IMR-90 (cell line): Measurements from ENCODE around the gene AHCYL2. TPM values are rescaled to one million over a fixed set of nuclear protein-coding genes. Genes with fewer than 3 reads are reported as not detected.

ENCODE experiments used
- ATAC-seq: fragments of 200-7000 bp; cut with Tn5 transposase; 2 replicates; pipeline ENCODE4 v1.9.1; 2020; ENCODE audit warnings: low read depth, mild to moderate bottlenecking, moderate library complexity
- BruUV-seq: library from RNA; stranded (reverse); fragments of 400-500 nt; replicated peaks from 2 replicates; lab custom pipeline; 2021; lab: Mats Ljungman, UMichigan
- CTCF ChIA-PET: fragments of 300-600 bp; formaldehyde crosslinking; extraction: SDS; loops from one replicate; lab custom pipeline; 2021; ENCODE audit warnings: antibody characterized with exemption; lab: Yijun Ruan, JAX
- POLR2A ChIA-PET: fragments of 300-600 bp; sonication (Branson Sonifier 250); formaldehyde crosslinking; loops from one replicate; lab custom pipeline; 2022; ENCODE audit warnings: antibody characterized with exemption; ENCODE audit not compliant: unreplicated experiment; lab: Charles Lee
- DNase-seq: peaks from one replicate; pipeline ENCODE4 v3.0.0; 2013
- H2AFZ ChIP-seq: replicated peaks from 2 replicates; pipeline ENCODE3; 2013; ENCODE audit warnings: low read length, mild to moderate bottlenecking; ENCODE audit not compliant: poor library complexity
- H2AK5ac ChIP-seq: 2 replicates; pipeline ENCODE4 v1.6.1; 2013; ENCODE audit warnings: low read depth, low read length, inconsistent platforms
- H2AK9ac ChIP-seq: replicated peaks from 2 replicates; pipeline ENCODE3; 2013; ENCODE audit warnings: mild to moderate bottlenecking, low read depth, low read length, moderate library complexity; ENCODE audit not compliant: poor library complexity
- H2BK120ac ChIP-seq: 2 replicates; pipeline ENCODE4 v1.6.1; 2013; ENCODE audit warnings: low read depth, low read length, inconsistent platforms
- H2BK15ac ChIP-seq: 3 replicates; pipeline ENCODE4 v1.6.1; 2013; ENCODE audit warnings: low read depth, low read length, inconsistent platforms
- H2BK20ac ChIP-seq: 2 replicates; pipeline ENCODE4 v1.6.1; 2013; ENCODE audit warnings: low read depth, mild to moderate bottlenecking, inconsistent platforms, low read length, moderate library complexity
- H2BK5ac ChIP-seq: 2 replicates; pipeline ENCODE4 v1.6.1; 2013; ENCODE audit warnings: mild to moderate bottlenecking, low read depth, low read length, inconsistent platforms; ENCODE audit not compliant: poor library complexity, severe bottlenecking
- H3K14ac ChIP-seq: replicated peaks from 2 replicates; pipeline ENCODE4 v1.6.1; 2013; ENCODE audit warnings: low read depth, low read length, inconsistent platforms
- H3K18ac ChIP-seq: 2 replicates; pipeline ENCODE4 v1.6.1; 2013; ENCODE audit warnings: low read depth, low read length, control low read depth
- H3K23ac ChIP-seq: 2 replicates; pipeline ENCODE4 v1.6.1; 2013; ENCODE audit warnings: low read depth, low read length, inconsistent platforms
- H3K27ac ChIP-seq: 2 replicates; pipeline ENCODE4 v1.5.1; 2013; ENCODE audit warnings: mild to moderate bottlenecking, control low read depth, low read length; ENCODE audit not compliant: insufficient read depth
- H3K27me3 ChIP-seq: 2 replicates; pipeline ENCODE4 v1.6.1; 2013; ENCODE audit warnings: low read length; ENCODE audit not compliant: control insufficient read depth, insufficient read depth
- H3K36me3 ChIP-seq: 2 replicates; pipeline ENCODE4 v1.6.1; 2013; ENCODE audit warnings: low read length, mixed read lengths; ENCODE audit not compliant: control insufficient read depth, insufficient read depth
- H3K4ac ChIP-seq: 2 replicates; pipeline ENCODE4 v1.6.1; 2013; ENCODE audit warnings: low read depth, low read length, inconsistent platforms
- H3K4me1 ChIP-seq: 2 replicates; pipeline ENCODE4 v1.6.1; 2013; ENCODE audit warnings: low read length, mixed read lengths; ENCODE audit not compliant: control insufficient read depth, insufficient read depth
- H3K4me2 ChIP-seq: 2 replicates; pipeline ENCODE4 v1.6.1; 2013; ENCODE audit warnings: low read depth, mild to moderate bottlenecking, control low read depth, low read length, moderate library complexity
- H3K4me3 ChIP-seq: 2 replicates; pipeline ENCODE4 v1.5.1; 2013; ENCODE audit warnings: low read depth, mild to moderate bottlenecking, control low read depth, low read length, moderate library complexity; ENCODE audit not compliant: insufficient read depth
- H3K56ac ChIP-seq: 2 replicates; pipeline ENCODE4 v1.6.1; 2013; ENCODE audit warnings: low read length, inconsistent platforms; ENCODE audit not compliant: insufficient read depth; ENCODE audit errors: extremely low read depth
- H3K79me1 ChIP-seq, 2 experiments: 2 replicates each; pipeline ENCODE4 v1.6.1; 2013; ENCODE audit warnings: low read length in 2 of 2, inconsistent platforms in 1 of 2, low read depth in 1 of 2
- H3K9ac ChIP-seq: 2 replicates; pipeline ENCODE4 v1.6.1; 2013; ENCODE audit warnings: low read depth, low read length, control low read depth
- H3K9me1 ChIP-seq: 2 replicates; pipeline ENCODE4 v1.6.1; 2013; ENCODE audit warnings: low read length, inconsistent platforms; ENCODE audit not compliant: insufficient read depth
- H3K9me3 ChIP-seq: 2 replicates; pipeline ENCODE4 v1.6.1; 2013; ENCODE audit warnings: low read length; ENCODE audit not compliant: control insufficient read depth, insufficient read depth
- H4K20me1 ChIP-seq: 2 replicates; pipeline ENCODE4 v1.6.1; 2013; ENCODE audit warnings: low read length, inconsistent platforms; ENCODE audit not compliant: insufficient read depth
- H4K5ac ChIP-seq: 2 replicates; pipeline ENCODE4 v1.6.1; 2013; ENCODE audit warnings: mild to moderate bottlenecking, low read depth, low read length, control low read depth
- H4K8ac ChIP-seq, 2 experiments: 2 replicates each; pipeline ENCODE4 v1.6.1; 2013; ENCODE audit warnings: low read depth in 2 of 2, low read length in 2 of 2, control low read depth in 1 of 2, inconsistent platforms in 1 of 2
- H4K91ac ChIP-seq: 2 replicates; pipeline ENCODE4 v1.6.1; 2013; ENCODE audit warnings: low read depth, low read length, inconsistent platforms; ENCODE audit not compliant: insufficient read depth
- BHLHE40 ChIP-seq: fragments of 150-350 bp; IDR thresholded peaks from 2 replicates; pipeline ENCODE4 v1.6.1; 2016; ENCODE audit warnings: mild to moderate bottlenecking, low read depth, low read length
- CEBPB ChIP-seq: IDR thresholded peaks from 2 replicates; pipeline ENCODE4 v1.6.1; 2012; ENCODE audit warnings: low read depth, low read length, improper control_type of control experiment
- FOS ChIP-seq: fragments of 150-350 bp; IDR thresholded peaks from 2 replicates; pipeline ENCODE4 v1.6.1; 2016; ENCODE audit warnings: low read depth, low read length
- MAFK ChIP-seq: IDR thresholded peaks from 2 replicates; pipeline ENCODE4 v1.6.1; 2012; ENCODE audit warnings: low read depth, low read length, improper control_type of control experiment
- MAZ ChIP-seq: IDR thresholded peaks from 2 replicates; pipeline ENCODE4 v1.6.1; 2012; ENCODE audit warnings: low read depth, mild to moderate bottlenecking, low read length, improper control_type of control experiment, moderate library complexity, borderline replicate concordance
- MXI1 ChIP-seq: IDR thresholded peaks from 2 replicates; pipeline ENCODE4 v1.6.1; 2012; ENCODE audit warnings: low read depth, mild to moderate bottlenecking, low read length, moderate library complexity, borderline replicate concordance
- NFE2L2 ChIP-seq: fragments of 150-350 bp; IDR thresholded peaks from 2 replicates; pipeline ENCODE4 v1.6.1; 2016; ENCODE audit warnings: low read depth, mild to moderate bottlenecking, low read length
- POLR2A ChIP-seq: IDR thresholded peaks from 2 replicates; pipeline ENCODE4 v1.6.1; 2012; ENCODE audit warnings: mild to moderate bottlenecking, low read depth, low read length
- RAD21 ChIP-seq: IDR thresholded peaks from 2 replicates; pipeline ENCODE4 v1.6.1; 2012; ENCODE audit warnings: low read length, improper control_type of control experiment
- RCOR1 ChIP-seq: IDR thresholded peaks from 2 replicates; pipeline ENCODE4 v1.6.1; 2012; ENCODE audit warnings: mild to moderate bottlenecking, low read length, improper control_type of control experiment; ENCODE audit not compliant: insufficient replicate concordance
- SMC3 ChIP-seq: fragments of 150-350 bp; IDR thresholded peaks from 2 replicates; pipeline ENCODE4 v1.6.1; 2016; ENCODE audit warnings: low read depth, mild to moderate bottlenecking, antibody characterized with exemption, low read length, moderate library complexity
- USF2 ChIP-seq: fragments of 150-350 bp; IDR thresholded peaks from 2 replicates; pipeline ENCODE4 v1.6.1; 2017; ENCODE audit warnings: mild to moderate bottlenecking, antibody characterized with exemption, low read length, low read depth
- WGBS, 2 experiments: methylation state at CpG; one replicate each; pipeline versions ENCODE4 v1.1.5 to v1.1.7; 2013; ENCODE audit warnings: missing lambda C conversion rate in 2 of 2; ENCODE audit not compliant: insufficient read length in 1 of 2; ENCODE audit errors: extremely low coverage in 2 of 2; 5-methylcytosine and 5-hydroxymethylcytosine counted together
- dilution Hi-C: fragments of 300-500 bp; cut with HindIII; formaldehyde crosslinking; loops from one replicate; pipeline ENCODE4 v1.14.3; 2018; ENCODE audit warnings: low sequenced_read_pairs; ENCODE audit not compliant: unreplicated experiment
- in situ Hi-C: fragments of 300-500 bp; cut with MboI; formaldehyde crosslinking; loops from 3 replicates; pipeline ENCODE4 v1.14.3; 2019; ENCODE audit warnings: low sequenced_read_pairs, inconsistent platforms, mixed read lengths
- intact Hi-C: fragments of 100-400 bp; cut with micrococcal nuclease; formaldehyde crosslinking; loops from 2 replicates; pipeline ENCODE4 v1.10.0; 2022
- polyA plus RNA-seq, 3 experiments: library from polyadenylated mRNA; depleted of rRNA; stranded (reverse); fragments of >200 nt; gene quantifications; 2 replicates each; pipeline ENCODE4 v1.2.3, GENCODE V29; 2012; ENCODE audit warnings: low replicate concordance in 1 of 3
- total RNA-seq: library from RNA; depleted of rRNA; stranded (reverse); fragments of >200 nt; gene quantifications from 2 replicates; pipeline ENCODE4 v1.2.3, GENCODE V29; 2012

AHCYL2 gene
- total and polyA plus RNA-seq, 2 of the 4 experiments (the other 2 are of a cell fraction) = 5.7 to 7.6 TPM

- WGBS, 2 experiments = 77% methylated on average over 5 of the region's 15 CpGs; no CpG with 5 or more reads in 1 of the 2 experiments
- H2BK5ac ChIP-seq = no peak overlapping the region
- H3K18ac ChIP-seq = no peak overlapping the region
- no peak overlapping the region for H2AFZ ChIP-seq
- BruUV-seq = no TSS peak
- H2BK15ac ChIP-seq = no peak overlapping the region
- no peak overlapping the region for H2AK9ac ChIP-seq
- TF ChIP-seq RAD21 = no peak
- TF ChIP-seq POLR2A = no peak
- TF ChIP-seq NFE2L2 = no peak
- no peak for TF ChIP-seq CEBPB
- TF ChIP-seq USF2 = no peak
- TF ChIP-seq RCOR1 = no peak
- TF ChIP-seq MAFK = no peak
- TF ChIP-seq FOS = no peak
- TF ChIP-seq SMC3 = no peak
- TF ChIP-seq MXI1 = no peak
- TF ChIP-seq MAZ = no peak
- TF ChIP-seq BHLHE40 = no peak
- no peak overlapping the region for H3K4me2 ChIP-seq
- in situ Hi-C loops = loop anchor here (5.0 kb wide), 1 partner anchor 42 kb away; no protein-coding TSS in a partner anchor
- no peak overlapping the region for H2BK120ac ChIP-seq
- H3K14ac ChIP-seq = no peak overlapping the region
- H3K9ac ChIP-seq = no peak overlapping the region
- DNase-seq (no peak), ATAC-seq (no peak)
- H3K9me3 ChIP-seq = no peaks in the 10 kb centered on the region
- CTCF ChIA-PET = interaction anchor here (0.7 to 1.2 kb wide), 3 partner anchors 8 to 197 kb away, joined by 3 read pairs; no protein-coding TSS in a partner anchor
- no peak overlapping the region for H3K4me3 ChIP-seq
- intact Hi-C loops = no loop called here
- H3K56ac ChIP-seq = no peak overlapping the region
- H3K4ac ChIP-seq = no peak overlapping the region
- no peaks in the 10 kb centered on the region for H4K20me1 ChIP-seq
- H3K36me3 ChIP-seq = peaks cover 56% of the 10 kb centered on the region
- no peak overlapping the region for H3K27ac ChIP-seq
- H2BK20ac ChIP-seq = no peak overlapping the region
- POLR2A ChIA-PET = no interaction called here
- H3K23ac ChIP-seq = no peak overlapping the region
- no peak overlapping the region for H4K91ac ChIP-seq
- no peaks in the 10 kb centered on the region for H3K9me1 ChIP-seq
- no peak overlapping the region for H4K5ac ChIP-seq
- H3K27me3 ChIP-seq = no peaks in the 10 kb centered on the region
- no peak overlapping the region for H2AK5ac ChIP-seq
- H4K8ac ChIP-seq = no peak overlapping the region
- dilution Hi-C loops = no loop called here
- H3K4me1 ChIP-seq = no peaks in the 10 kb centered on the region
- H3K79me1 ChIP-seq = no peaks in the 10 kb centered on the region
Observed at GRCh38 chr7:129209067-129209926, 15.5 kb upstream of the AHCYL2 start.
